A549 (cell line): ENCODE results near the gene CEP57L1. TPM values are rescaled to one million over a fixed set of nuclear protein-coding genes. Genes with fewer than 3 reads are reported as not detected.

Experiments used
- ATAC-seq, 2 experiments: fragments of 200-7000 bp in 1 of 2; fragments of >200 bp in 1 of 2; cut with Nextera tagmentation in 1 of 2; cut with Tn5 transposase in 1 of 2; 3 replicates each; pipeline versions ENCODE4 v1.8.0 to v1.9.1; 2018 to 2020; ENCODE audit warnings: mild to moderate bottlenecking in 1 of 2, moderate library complexity in 1 of 2
- CTCF ChIA-PET: fragments of 300-600 bp; sonication (Branson Sonifier 250); formaldehyde crosslinking; extraction: SDS; loops from one replicate; lab custom pipeline; 2021; ENCODE audit warnings: antibody characterized with exemption, inconsistent platforms; lab: Yijun Ruan, JAX
- POLR2A ChIA-PET: fragments of 350-600 bp; formaldehyde crosslinking; extraction: SDS; loops from one replicate; lab custom pipeline; 2021; ENCODE audit warnings: antibody characterized with exemption, inconsistent platforms; lab: Yijun Ruan, JAX
- DNase-seq, 2 experiments: peaks; one replicate each; pipeline versions ENCODE4 v3.0.0 to v3.0.0-alpha.2; 2011 to 2016; ENCODE audit warnings: low read depth in 1 of 2, low spot score in 1 of 2
- FAIRE-seq: peaks from 2 replicates; lab custom pipeline; 2011; peaks lifted over from hg19 to GRCh38; lab: Jason Lieb, UNC
- H3K27ac ChIP-seq, 2 experiments: fragments of >200 bp; sonication (Bioruptor Twin); formaldehyde crosslinking; 3 replicates each; pipeline ENCODE4 v1.5.1; 2016 to 2017
- H3K4me1 ChIP-seq: fragments of >200 bp; sonication (Bioruptor Twin); formaldehyde crosslinking; 3 replicates; pipeline ENCODE4 v1.6.1; 2016
- H3K4me2 ChIP-seq: fragments of >200 bp; sonication (Bioruptor Twin); formaldehyde crosslinking; 3 replicates; pipeline ENCODE4 v1.6.1; 2016
- H3K4me3 ChIP-seq: fragments of >200 bp; sonication (Bioruptor Twin); formaldehyde crosslinking; 3 replicates; pipeline ENCODE4 v1.5.1; 2016
- H3K9me3 ChIP-seq: fragments of >200 bp; sonication (Bioruptor Twin); formaldehyde crosslinking; 3 replicates; pipeline ENCODE4 v1.6.1; 2016
- BHLHE40 ChIP-seq: IDR thresholded peaks from 2 replicates; pipeline ENCODE4 v1.6.1; 2012; ENCODE audit warnings: low read depth, low read length, inconsistent platforms
- CBX2 ChIP-seq: fragments of 200-600 bp; sonication (generic); IDR thresholded peaks from 2 replicates; pipeline ENCODE4 v1.6.1; 2016; ENCODE audit warnings: low read depth, mild to moderate bottlenecking, borderline replicate concordance
- HDAC2 ChIP-seq: fragments of 200-600 bp; sonication (generic); IDR thresholded peaks from 2 replicates; pipeline ENCODE4 v1.6.1; 2016
- HOXB13 ChIP-seq: fragments of 250-450 bp; sonication (Bioruptor Pico); IDR thresholded peaks from 2 replicates; pipeline ENCODE4 v1.5.0; 2020; ENCODE audit warnings: low read depth, mild to moderate bottlenecking, moderate library complexity
- JUN ChIP-seq, 2 experiments: fragments of >200 bp; sonication (Bioruptor Twin); formaldehyde crosslinking; IDR thresholded peaks; 2 replicates in 1 of 2; 3 replicates in 1 of 2; pipeline ENCODE4 v1.6.1; 2016 to 2017
- KDM1A ChIP-seq: fragments of 200-600 bp; sonication (generic); IDR thresholded peaks from 2 replicates; pipeline ENCODE4 v1.6.1; 2016; ENCODE audit warnings: low read depth, mild to moderate bottlenecking
- MAFK ChIP-seq: fragments of 450-650 bp; IDR thresholded peaks from 2 replicates; pipeline ENCODE4 v1.6.1; 2014; ENCODE audit not compliant: partially characterized antibody
- NPAS2 ChIP-seq: fragments of 250-450 bp; sonication (Bioruptor Pico); IDR thresholded peaks from 2 replicates; pipeline ENCODE4 v1.8.0; 2022; ENCODE audit warnings: mild to moderate bottlenecking, moderate library complexity, borderline replicate concordance
- PHF8 ChIP-seq: fragments of 200-600 bp; sonication (generic); IDR thresholded peaks from 2 replicates; pipeline ENCODE4 v1.6.1; 2016; ENCODE audit warnings: low read depth, mild to moderate bottlenecking, antibody characterized with exemption, moderate library complexity, borderline replicate concordance
- POLR2A ChIP-seq: IDR thresholded peaks from 2 replicates; pipeline ENCODE4 v1.6.1; 2012; ENCODE audit warnings: mild to moderate bottlenecking, low read length
- RARB ChIP-seq: fragments of 250-450 bp; sonication (Bioruptor Pico); IDR thresholded peaks from 2 replicates; pipeline ENCODE4 v1.8.0; 2021; ENCODE audit warnings: mild to moderate bottlenecking, moderate library complexity
- REST ChIP-seq: fragments of 200-600 bp; sonication (generic); IDR thresholded peaks from 2 replicates; pipeline ENCODE4 v1.6.1; 2016; ENCODE audit warnings: antibody characterized with exemption, mild to moderate bottlenecking, moderate library complexity
- ZC3H11A ChIP-seq: fragments of 450-650 bp; IDR thresholded peaks from 2 replicates; pipeline ENCODE4 v1.6.1; 2014; ENCODE audit warnings: antibody characterized with exemption, mild to moderate bottlenecking
- ZNF302 ChIP-seq: fragments of 250-450 bp; sonication (Bioruptor Pico); IDR thresholded peaks from 2 replicates; pipeline ENCODE4 v1.9.0; 2021; ENCODE audit warnings: inconsistent platforms, mild to moderate bottlenecking, moderate library complexity
- WGBS: methylation state at CpG from one replicate; pipeline ENCODE4 v1.1.6; 2017; ENCODE audit errors: missing lambda C conversion rate; 5-methylcytosine and 5-hydroxymethylcytosine counted together
- polyA plus RNA-seq, 4 experiments: library from polyadenylated mRNA; depleted of rRNA in 3 of 4; stranded (reverse); fragments of >200 nt; fragmentation: RNase III in 1 of 4; extraction: RNeasy Plus Mini Kit Qiagen cat#74134 plus additional on column Dnase treatment in 1 of 4; gene quantifications; 2 replicates in 3 of 4; 3 replicates in 1 of 4; pipeline ENCODE4 v1.2.3, GENCODE V29; 2011 to 2017
- TF ChIP-seq, protein P1 (sequence below): fragments of 250-450 bp; sonication (Bioruptor Pico); IDR thresholded peaks from 2 replicates; pipeline ENCODE4 v1.5.0; 2021; ENCODE audit warnings: mild to moderate bottlenecking, moderate library complexity, borderline replicate concordance
- TF ChIP-seq, protein P2 (sequence below): fragments of >200 bp; sonication (Bioruptor Twin); formaldehyde crosslinking; IDR thresholded peaks from 3 replicates; pipeline ENCODE4 v1.5.1; 2016
- TF ChIP-seq, protein P3 (sequence below): fragments of 150-350 bp; IDR thresholded peaks from 2 replicates; pipeline ENCODE4 v1.6.1; 2014; ENCODE audit warnings: low read depth, mild to moderate bottlenecking, low read length

Gene CEP57L1
- polyA plus RNA-seq, 2 of the 4 experiments (the other 2 are of a cell fraction), result 8.9 to 20.5 TPM

- no peak for ATAC-seq
- TF ChIP-seq ZNF302 (CRISPR knock-in tag) (no peak), REST (no peak), HOXB13 (CRISPR knock-in tag) (no peak), JUN (IDR thresholded peaks at IDR 0.05) (no peak), ZC3H11A (no peak), KDM1A (no peak), BHLHE40 (no peak), NPAS2 (CRISPR knock-in tag) (no peak), PHF8 (no peak), POLR2A (no peak), HDAC2 (no peak), CBX2 (no peak), MAFK (no peak), RARB (no peak)
- TF ChIP-seq, protein P1, sequence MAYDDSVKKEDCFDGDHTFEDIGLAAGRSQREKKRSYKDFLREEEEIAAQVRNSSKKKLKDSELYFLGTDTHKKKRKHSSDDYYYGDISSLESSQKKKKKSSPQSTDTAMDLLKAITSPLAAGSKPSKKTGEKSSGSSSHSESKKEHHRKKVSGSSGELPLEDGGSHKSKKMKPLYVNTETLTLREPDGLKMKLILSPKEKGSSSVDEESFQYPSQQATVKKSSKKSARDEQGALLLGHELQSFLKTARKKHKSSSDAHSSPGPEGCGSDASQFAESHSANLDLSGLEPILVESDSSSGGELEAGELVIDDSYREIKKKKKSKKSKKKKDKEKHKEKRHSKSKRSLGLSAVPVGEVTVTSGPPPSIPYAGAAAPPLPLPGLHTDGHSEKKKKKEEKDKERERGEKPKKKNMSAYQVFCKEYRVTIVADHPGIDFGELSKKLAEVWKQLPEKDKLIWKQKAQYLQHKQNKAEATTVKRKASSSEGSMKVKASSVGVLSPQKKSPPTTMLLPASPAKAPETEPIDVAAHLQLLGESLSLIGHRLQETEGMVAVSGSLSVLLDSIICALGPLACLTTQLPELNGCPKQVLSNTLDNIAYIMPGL (CRISPR knock-in tag), result no peak
- TF ChIP-seq, protein P2, sequence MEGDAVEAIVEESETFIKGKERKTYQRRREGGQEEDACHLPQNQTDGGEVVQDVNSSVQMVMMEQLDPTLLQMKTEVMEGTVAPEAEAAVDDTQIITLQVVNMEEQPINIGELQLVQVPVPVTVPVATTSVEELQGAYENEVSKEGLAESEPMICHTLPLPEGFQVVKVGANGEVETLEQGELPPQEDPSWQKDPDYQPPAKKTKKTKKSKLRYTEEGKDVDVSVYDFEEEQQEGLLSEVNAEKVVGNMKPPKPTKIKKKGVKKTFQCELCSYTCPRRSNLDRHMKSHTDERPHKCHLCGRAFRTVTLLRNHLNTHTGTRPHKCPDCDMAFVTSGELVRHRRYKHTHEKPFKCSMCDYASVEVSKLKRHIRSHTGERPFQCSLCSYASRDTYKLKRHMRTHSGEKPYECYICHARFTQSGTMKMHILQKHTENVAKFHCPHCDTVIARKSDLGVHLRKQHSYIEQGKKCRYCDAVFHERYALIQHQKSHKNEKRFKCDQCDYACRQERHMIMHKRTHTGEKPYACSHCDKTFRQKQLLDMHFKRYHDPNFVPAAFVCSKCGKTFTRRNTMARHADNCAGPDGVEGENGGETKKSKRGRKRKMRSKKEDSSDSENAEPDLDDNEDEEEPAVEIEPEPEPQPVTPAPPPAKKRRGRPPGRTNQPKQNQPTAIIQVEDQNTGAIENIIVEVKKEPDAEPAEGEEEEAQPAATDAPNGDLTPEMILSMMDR, result no peak
- TF ChIP-seq, protein P3, sequence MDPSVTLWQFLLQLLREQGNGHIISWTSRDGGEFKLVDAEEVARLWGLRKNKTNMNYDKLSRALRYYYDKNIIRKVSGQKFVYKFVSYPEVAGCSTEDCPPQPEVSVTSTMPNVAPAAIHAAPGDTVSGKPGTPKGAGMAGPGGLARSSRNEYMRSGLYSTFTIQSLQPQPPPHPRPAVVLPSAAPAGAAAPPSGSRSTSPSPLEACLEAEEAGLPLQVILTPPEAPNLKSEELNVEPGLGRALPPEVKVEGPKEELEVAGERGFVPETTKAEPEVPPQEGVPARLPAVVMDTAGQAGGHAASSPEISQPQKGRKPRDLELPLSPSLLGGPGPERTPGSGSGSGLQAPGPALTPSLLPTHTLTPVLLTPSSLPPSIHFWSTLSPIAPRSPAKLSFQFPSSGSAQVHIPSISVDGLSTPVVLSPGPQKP, result no peak
- ChIA-PET POLR2A (no interaction called here), CTCF (interaction anchor here (0.9 to 7.4 kb wide), 3 partner anchors 154 to 526 kb away, joined by 3 to 79 read pairs (median 3); no protein-coding TSS in a partner anchor)
- no peak for FAIRE-seq
- no peak for DNase-seq
- no peaks in the 10 kb centered on the region for H3K9me3 ChIP-seq
- no peak overlapping the region for H3K27ac ChIP-seq
- H3K4me1 ChIP-seq, result no peaks in the 10 kb centered on the region
- H3K4me2 ChIP-seq, result no peak overlapping the region
- 92% methylated on average over 2 of the region's 2 CpGs for WGBS
- H3K4me3 ChIP-seq, result no peak overlapping the region
Observed at GRCh38 chr6:109069746-109070145, 25.6 kb upstream of the CEP57L1 start.
